SK-N-MC (cell line): ENCODE results near the gene IQSEC3.

Experiments
- EZH2 ChIP-seq: fragments of 200-600 bp; sonication (generic); IDR thresholded peaks from one replicate; pipeline ENCODE4 v1.6.1; 2017; ENCODE audit warnings: antibody characterized with exemption
- FOXP2 ChIP-seq: optimal IDR thresholded peaks from 2 replicates; pipeline ENCODE3; 2011; ENCODE audit warnings: mild to moderate bottlenecking, moderate library complexity; ENCODE audit not compliant: insufficient read depth; ENCODE audit errors: extremely low read length, control extremely low read depth
- POLR2AphosphoS5 ChIP-seq: IDR thresholded peaks from 2 replicates; pipeline ENCODE4 v1.6.1; 2012; ENCODE audit warnings: mild to moderate bottlenecking, low read depth, low read length, borderline replicate concordance

DNA sequence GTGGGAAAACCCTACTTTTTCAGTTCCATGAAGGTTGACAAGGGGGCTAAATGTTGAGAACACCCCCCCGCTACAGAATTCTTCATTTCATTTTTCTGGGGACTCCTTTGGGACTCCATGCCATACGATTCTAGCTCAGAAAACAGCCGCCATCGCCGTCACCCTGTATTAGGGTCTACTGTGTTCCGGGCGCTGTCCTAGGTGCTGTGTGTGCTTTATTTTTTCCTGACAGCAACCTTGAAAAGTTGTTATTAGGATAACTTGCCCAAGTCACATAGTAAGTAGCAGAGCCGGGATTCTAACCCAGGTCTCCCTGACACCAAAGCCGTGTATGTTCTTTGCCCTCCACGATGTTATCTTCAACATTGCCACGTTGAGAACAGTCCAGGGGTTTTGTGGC, 55.1 kb downstream of the IQSEC3 start:
- no peak for TF ChIP-seq EZH2
- TF ChIP-seq POLR2AphosphoS5 = no peak
- TF ChIP-seq FOXP2 = no peak
